GM23338 (cell line): ENCODE results near the gene SULF2. TPM values are rescaled to one million over a fixed set of nuclear protein-coding genes. Genes with fewer than 3 reads are reported as not detected.

ENCODE experiments used
- ATAC-seq: fragments of 200-7000 bp; cut with Tn5 transposase; 3 replicates; pipeline ENCODE4 v1.9.1; 2020
- DNase-seq: peaks from one replicate; pipeline ENCODE4 v3.0.0-alpha.2; 2015; ENCODE audit warnings: low spot score
- H2AFZ ChIP-seq: fragments of 200-600 bp; sonication (generic); 2 replicates; pipeline ENCODE4 v1.8.0; 2016; ENCODE audit warnings: antibody characterized with exemption, mild to moderate bottlenecking, moderate library complexity
- H3F3A ChIP-seq: fragments of 200-600 bp; sonication (generic); replicated peaks from 2 replicates; pipeline ENCODE4 v1.8.0; 2017; ENCODE audit warnings: antibody characterized with exemption, mixed run types, low read depth
- H3K27ac ChIP-seq: fragments of 200-600 bp; sonication (generic); 2 replicates; pipeline ENCODE4 v1.6.1; 2016; ENCODE audit warnings: low read depth
- H3K27me3 ChIP-seq: fragments of 200-600 bp; sonication (generic); 2 replicates; pipeline ENCODE4 v1.8.0; 2016; ENCODE audit warnings: mild to moderate bottlenecking, mixed run types, moderate library complexity; ENCODE audit not compliant: insufficient read depth
- H3K36me3 ChIP-seq: fragments of 200-600 bp; sonication (generic); 2 replicates; pipeline ENCODE4 v1.8.0; 2016; ENCODE audit warnings: mild to moderate bottlenecking; ENCODE audit not compliant: insufficient read depth
- H3K4me1 ChIP-seq: fragments of 200-600 bp; sonication (generic); 2 replicates; pipeline ENCODE4 v1.8.0; 2016; ENCODE audit warnings: mild to moderate bottlenecking, moderate library complexity; ENCODE audit not compliant: insufficient read depth
- H3K4me2 ChIP-seq: fragments of 200-600 bp; sonication (generic); 2 replicates; pipeline ENCODE4 v1.7.1; 2017; ENCODE audit warnings: mixed run types
- H3K4me3 ChIP-seq: fragments of 200-600 bp; sonication (generic); 2 replicates; pipeline ENCODE4 v1.6.1; 2016; ENCODE audit warnings: mixed run types
- H3K79me2 ChIP-seq: fragments of 200-600 bp; sonication (generic); replicated peaks from 2 replicates; pipeline ENCODE4 v1.8.0; 2017; ENCODE audit warnings: mild to moderate bottlenecking; ENCODE audit not compliant: insufficient read depth
- H3K9me2 ChIP-seq: fragments of 200-600 bp; sonication (generic); 2 replicates; pipeline ENCODE4 v1.8.0; 2017; ENCODE audit not compliant: insufficient read depth
- H4K20me1 ChIP-seq: fragments of 200-600 bp; sonication (generic); replicated peaks from 2 replicates; pipeline ENCODE4 v1.8.0; 2017; ENCODE audit warnings: mild to moderate bottlenecking; ENCODE audit not compliant: insufficient read depth
- H3K27ac Mint-ChIP-seq: 2 replicates; pipeline ENCODE4 v1.8.0; 2020; ENCODE audit warnings: inconsistent platforms, mild to moderate bottlenecking, moderate library complexity, mixed read lengths
- H3K27me3 Mint-ChIP-seq: 3 replicates; pipeline ENCODE4 v1.8.0; 2022; ENCODE audit warnings: low read depth, mild to moderate bottlenecking, moderate library complexity, mixed read lengths, inconsistent platforms; ENCODE audit not compliant: insufficient read depth, poor library complexity
- H3K36me3 Mint-ChIP-seq: 3 replicates; pipeline ENCODE4 v1.8.0; 2021; ENCODE audit warnings: low read depth, mild to moderate bottlenecking, inconsistent platforms, moderate library complexity, mixed read lengths
- H3K4me1 Mint-ChIP-seq: 3 replicates; pipeline ENCODE4 v1.8.0; 2020; ENCODE audit warnings: mild to moderate bottlenecking, inconsistent platforms, mixed read lengths
- H3K4me3 Mint-ChIP-seq: 3 replicates; pipeline ENCODE4 v1.8.0; 2021; ENCODE audit warnings: moderate library complexity, mild to moderate bottlenecking, inconsistent platforms, mixed read lengths
- H3K9me3 Mint-ChIP-seq: 3 replicates; pipeline ENCODE4 v1.8.0; 2020; ENCODE audit warnings: moderate library complexity, mild to moderate bottlenecking, inconsistent platforms, mixed read lengths
- CREB1 ChIP-seq: fragments of 250-450 bp; sonication (Bioruptor Pico); IDR thresholded peaks from 2 replicates; pipeline ENCODE4 v1.5.0; 2020; ENCODE audit warnings: low read depth, mild to moderate bottlenecking, moderate library complexity
- CTCF ChIP-seq, 2 experiments: fragments of 200-600 bp in 1 of 2; sonication (generic) in 1 of 2; conservative IDR thresholded peaks; 2 replicates each; pipeline versions ENCODE4 v1.5.1 to v1.6.1; 2016 to 2017; ENCODE audit warnings: antibody characterized with exemption in 2 of 2, low read depth in 2 of 2, mild to moderate bottlenecking in 2 of 2, moderate library complexity in 1 of 2
- EZH2 ChIP-seq: fragments of 200-600 bp; sonication (generic); IDR thresholded peaks from one replicate; pipeline ENCODE4 v1.8.0; 2017; ENCODE audit warnings: antibody characterized with exemption, mild to moderate bottlenecking, low read depth; ENCODE audit not compliant: unreplicated experiment
- EZH2phosphoT487 ChIP-seq: fragments of 200-600 bp; sonication (generic); IDR thresholded peaks from one replicate; pipeline ENCODE4 v1.8.1; 2018; ENCODE audit warnings: antibody characterized with exemption; ENCODE audit not compliant: unreplicated experiment
- JUNB ChIP-seq: IDR thresholded peaks from one replicate; pipeline ENCODE4 v1.6.1; 2016; ENCODE audit warnings: antibody characterized with exemption; ENCODE audit not compliant: unreplicated experiment
- NANOG ChIP-seq: IDR thresholded peaks from 2 replicates; pipeline ENCODE4 v1.6.1; 2016; ENCODE audit warnings: antibody characterized with exemption, borderline replicate concordance
- POLR2AphosphoS5 ChIP-seq: IDR thresholded peaks from 2 replicates; pipeline ENCODE4 v1.6.1; 2016; ENCODE audit warnings: antibody characterized with exemption, low read depth
- STAT1 ChIP-seq: IDR thresholded peaks from one replicate; pipeline ENCODE4 v1.6.1; 2016; ENCODE audit warnings: antibody characterized with exemption; ENCODE audit not compliant: unreplicated experiment
- ZNF114 ChIP-seq: fragments of 250-450 bp; sonication (Bioruptor Pico); IDR thresholded peaks from 2 replicates; pipeline ENCODE4 v1.5.0; 2020; ENCODE audit warnings: mild to moderate bottlenecking, moderate library complexity
- polyA plus RNA-seq: library from polyadenylated mRNA; unstranded; fragments of >200 nt; fragmentation: Nextera tagmentation; extraction: Ambion mirVana; gene quantifications from 2 replicates; pipeline ENCODE4 v1.2.1, GENCODE V29; 2016
- total RNA-seq: library from RNA; depleted of rRNA; stranded (reverse); fragments of >200 nt; shearing (Covaris generic); gene quantifications from 2 replicates; pipeline ENCODE4 v1.2.3, GENCODE V29; 2014
- TF ChIP-seq, protein P1 (sequence below): IDR thresholded peaks from one replicate; pipeline ENCODE4 v1.6.1; 2018; ENCODE audit warnings: antibody characterized with exemption; ENCODE audit not compliant: unreplicated experiment
- TF ChIP-seq, protein P2 (sequence below): IDR thresholded peaks from 2 replicates; pipeline ENCODE4 v1.6.1; 2016; ENCODE audit warnings: antibody characterized with exemption

SULF2 gene
- total and polyA plus RNA-seq, 2 experiments from 2014 or later, result 9.5 to 20.7 TPM

DNA sequence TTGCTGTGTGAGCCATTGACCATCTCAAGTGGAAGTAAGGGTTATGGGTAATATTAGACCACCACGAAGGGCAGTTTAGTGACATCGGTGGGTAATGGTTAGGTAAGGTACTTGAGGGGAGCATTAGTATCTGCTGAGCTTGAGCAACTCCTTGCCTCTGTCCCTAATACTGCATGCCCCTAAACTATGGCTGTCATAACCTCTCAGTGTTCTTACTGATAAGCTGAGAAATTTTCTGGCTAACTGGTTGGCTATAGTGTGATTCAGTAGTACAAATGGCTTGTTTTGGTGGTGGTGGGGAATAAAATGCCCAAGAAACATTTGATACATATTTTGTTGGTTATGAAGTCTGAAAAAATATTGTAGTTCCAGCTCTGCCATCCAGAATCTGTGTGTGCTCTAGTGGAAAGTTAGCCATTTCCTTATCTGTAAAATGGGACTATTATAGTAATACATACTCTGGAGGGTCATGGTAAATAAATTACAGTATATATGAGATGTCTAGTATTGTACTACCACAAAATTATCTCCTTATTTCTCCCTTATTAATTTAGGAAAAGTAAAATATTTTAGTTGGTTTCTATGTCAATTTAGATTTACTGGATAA is 170.5 kb downstream of the SULF2 start (continued):
- TF ChIP-seq, protein P1, sequence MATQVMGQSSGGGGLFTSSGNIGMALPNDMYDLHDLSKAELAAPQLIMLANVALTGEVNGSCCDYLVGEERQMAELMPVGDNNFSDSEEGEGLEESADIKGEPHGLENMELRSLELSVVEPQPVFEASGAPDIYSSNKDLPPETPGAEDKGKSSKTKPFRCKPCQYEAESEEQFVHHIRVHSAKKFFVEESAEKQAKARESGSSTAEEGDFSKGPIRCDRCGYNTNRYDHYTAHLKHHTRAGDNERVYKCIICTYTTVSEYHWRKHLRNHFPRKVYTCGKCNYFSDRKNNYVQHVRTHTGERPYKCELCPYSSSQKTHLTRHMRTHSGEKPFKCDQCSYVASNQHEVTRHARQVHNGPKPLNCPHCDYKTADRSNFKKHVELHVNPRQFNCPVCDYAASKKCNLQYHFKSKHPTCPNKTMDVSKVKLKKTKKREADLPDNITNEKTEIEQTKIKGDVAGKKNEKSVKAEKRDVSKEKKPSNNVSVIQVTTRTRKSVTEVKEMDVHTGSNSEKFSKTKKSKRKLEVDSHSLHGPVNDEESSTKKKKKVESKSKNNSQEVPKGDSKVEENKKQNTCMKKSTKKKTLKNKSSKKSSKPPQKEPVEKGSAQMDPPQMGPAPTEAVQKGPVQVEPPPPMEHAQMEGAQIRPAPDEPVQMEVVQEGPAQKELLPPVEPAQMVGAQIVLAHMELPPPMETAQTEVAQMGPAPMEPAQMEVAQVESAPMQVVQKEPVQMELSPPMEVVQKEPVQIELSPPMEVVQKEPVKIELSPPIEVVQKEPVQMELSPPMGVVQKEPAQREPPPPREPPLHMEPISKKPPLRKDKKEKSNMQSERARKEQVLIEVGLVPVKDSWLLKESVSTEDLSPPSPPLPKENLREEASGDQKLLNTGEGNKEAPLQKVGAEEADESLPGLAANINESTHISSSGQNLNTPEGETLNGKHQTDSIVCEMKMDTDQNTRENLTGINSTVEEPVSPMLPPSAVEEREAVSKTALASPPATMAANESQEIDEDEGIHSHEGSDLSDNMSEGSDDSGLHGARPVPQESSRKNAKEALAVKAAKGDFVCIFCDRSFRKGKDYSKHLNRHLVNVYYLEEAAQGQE, result no peak

DNA sequence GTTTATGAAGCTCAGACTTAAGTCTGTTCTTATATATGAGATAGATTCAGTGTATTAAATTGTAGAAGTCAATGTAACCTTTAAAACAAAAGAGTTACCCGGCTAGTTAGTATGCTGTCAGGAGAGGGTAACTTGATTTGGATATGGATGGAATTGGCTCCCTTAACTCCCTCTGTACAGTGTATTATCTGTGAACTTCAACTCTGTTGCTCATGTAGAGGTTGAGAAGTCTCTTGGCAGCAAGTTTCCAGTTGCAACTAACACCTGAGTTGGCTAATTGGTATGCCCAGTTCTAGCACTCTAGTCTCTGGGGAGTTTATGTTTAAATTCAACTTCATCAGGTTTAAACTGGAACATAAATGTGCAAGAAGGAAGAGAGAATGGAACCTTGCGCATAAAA is 172.6 kb downstream of the SULF2 start:
- Histone ChIP-seq H3K4me3 (no peak overlapping the region), H4K20me1 (no peaks in the 10 kb centered on the region), H3K27ac (no peak overlapping the region), H3K79me2 (peaks cover 60% of the 10 kb centered on the region), H3K9me2 (no peaks in the 10 kb centered on the region), H3F3A (no peaks in the 10 kb centered on the region), H3K27me3 (no peaks in the 10 kb centered on the region), H3K36me3 (no peaks in the 10 kb centered on the region), H3K4me2 (no peak overlapping the region), H3K4me1 (no peaks in the 10 kb centered on the region), H2AFZ (no peak overlapping the region)
- no peak overlapping the region for H3K4me3 Mint-ChIP-seq
- DNase-seq (no peak), ATAC-seq (no peak)
- no peak overlapping the region for H3K27ac Mint-ChIP-seq
- no peaks in the 10 kb centered on the region for H3K27me3 Mint-ChIP-seq
- no peaks in the 10 kb centered on the region for H3K9me3 Mint-ChIP-seq
- TF ChIP-seq EZH2, result no peak
- H3K36me3 Mint-ChIP-seq, result no peaks in the 10 kb centered on the region
- no peaks in the 10 kb centered on the region for H3K4me1 Mint-ChIP-seq

- H3K4me2 ChIP-seq, result no peak overlapping the region
- peaks cover 60% of the 10 kb centered on the region for H3K79me2 ChIP-seq
- no peak overlapping the region for H3K4me3 ChIP-seq
- no peaks in the 10 kb centered on the region for H3K27me3 ChIP-seq
- no peak overlapping the region for H2AFZ ChIP-seq
- no peaks in the 10 kb centered on the region for H3K4me1 ChIP-seq
- H3K27me3 Mint-ChIP-seq, result no peaks in the 10 kb centered on the region
- DNase-seq, result no peak
- H3K4me3 Mint-ChIP-seq, result no peak overlapping the region
- H3K9me3 Mint-ChIP-seq, result no peaks in the 10 kb centered on the region
- H3K27ac Mint-ChIP-seq, result no peak overlapping the region
- H3K9me2 ChIP-seq, result no peaks in the 10 kb centered on the region
- no peak overlapping the region for H3K27ac ChIP-seq
- H3K36me3 Mint-ChIP-seq, result no peaks in the 10 kb centered on the region
- H3K4me1 Mint-ChIP-seq, result no peaks in the 10 kb centered on the region
- H3F3A ChIP-seq, result no peaks in the 10 kb centered on the region
- no peaks in the 10 kb centered on the region for H4K20me1 ChIP-seq
- no peaks in the 10 kb centered on the region for H3K36me3 ChIP-seq
- no peak for ATAC-seq
- TF ChIP-seq JUNB, result no peak
- TF ChIP-seq STAT1, result no peak
- TF ChIP-seq ZNF114 (CRISPR knock-in tag), result no peak
- TF ChIP-seq, protein P2, sequence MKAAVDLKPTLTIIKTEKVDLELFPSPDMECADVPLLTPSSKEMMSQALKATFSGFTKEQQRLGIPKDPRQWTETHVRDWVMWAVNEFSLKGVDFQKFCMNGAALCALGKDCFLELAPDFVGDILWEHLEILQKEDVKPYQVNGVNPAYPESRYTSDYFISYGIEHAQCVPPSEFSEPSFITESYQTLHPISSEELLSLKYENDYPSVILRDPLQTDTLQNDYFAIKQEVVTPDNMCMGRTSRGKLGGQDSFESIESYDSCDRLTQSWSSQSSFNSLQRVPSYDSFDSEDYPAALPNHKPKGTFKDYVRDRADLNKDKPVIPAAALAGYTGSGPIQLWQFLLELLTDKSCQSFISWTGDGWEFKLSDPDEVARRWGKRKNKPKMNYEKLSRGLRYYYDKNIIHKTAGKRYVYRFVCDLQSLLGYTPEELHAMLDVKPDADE, result no peak
- no peak for TF ChIP-seq CREB1
- no peak for TF ChIP-seq POLR2AphosphoS5
- no peak for TF ChIP-seq EZH2
- no peak for TF ChIP-seq NANOG
- no peak for TF ChIP-seq EZH2phosphoT487
- no peak for TF ChIP-seq CTCF (conservative IDR thresholded peaks at IDR 0.05; ENCODE audit: low read depth in 2 of 2)
Measured at GRCh38 chr20:47611785-47612184, 173.5 kb downstream of the SULF2 start.
